ENCODE data around the gene KIAA0232. TPM values are rescaled to one million over a fixed set of nuclear protein-coding genes. Genes with fewer than 3 reads are reported as not detected.

The KIAA0232 gene
- total and polyA plus RNA-seq, 7 donors: 8.7 to 79.8 (median 53.3) TPM

GRCh38 chr4:6884341-6884870, 101.9 kb downstream of the KIAA0232 start:
- ATAC-seq: no peak
- Histone ChIP-seq H3K4me3 (no peak overlapping the region), H3K9me3 (no peaks in the 10 kb centered on the region), H3K27me3 (ENCODE audit: insufficient read depth in 3 of 3, low read length in 2 of 3) (no peaks in the 10 kb centered on the region), H3K36me3 (ENCODE audit: insufficient read depth in 1 of 2, low read depth in 1 of 2) (peaks cover 12 to 47% of the 10 kb centered on the region in 2 donors), H3K4me1 (peaks cover 25% of the 10 kb centered on the region), H3K27ac (peak overlapping the region; percentile 91)
- DNase-seq: no peak
- 65 to 67% (median 67%) methylated on average over 3 of the region's 3 CpGs for WGBS, 3 donors
- TF ChIP-seq CTCF (IDR thresholded peaks at IDR 0.05): no peak
- intact Hi-C loops (cut with DNase I): no loop called here

- Histone ChIP-seq H3K27ac (peak overlapping the region; percentile 91), H3K27me3 (ENCODE audit: insufficient read depth in 3 of 3, low read length in 2 of 3) (no peaks in the 10 kb centered on the region), H3K4me3 (peak overlapping the region; percentile 5), H3K36me3 (ENCODE audit: insufficient read depth in 1 of 2, low read depth in 1 of 2) (peaks cover 11 to 34% of the 10 kb centered on the region in 2 donors), H3K4me1 (peaks cover 25% of the 10 kb centered on the region), H3K9me3 (no peaks in the 10 kb centered on the region)
- peak; percentile 38 for TF ChIP-seq CTCF (IDR thresholded peaks at IDR 0.05)
- intact Hi-C loops (cut with DNase I): no loop called here
- 11 to 25% (median 19%) methylated on average over 15 of the region's 15 CpGs for WGBS, 3 donors
- ATAC-seq: peak; percentile 80 to 89 (median 86)
- peak; percentile 72 to 85 for DNase-seq
Measured at GRCh38 chr4:6885953-6886557, 103.5 kb downstream of the KIAA0232 start.

GRCh38 chr4:6886886-6887285, 104.4 kb downstream of the KIAA0232 start:
- peaks cover 3 to 26% of the 10 kb centered on the region in 2 donors for H3K36me3 ChIP-seq (ENCODE audit: insufficient read depth in 1 of 2, low read depth in 1 of 2)
- H3K27me3 ChIP-seq (ENCODE audit: insufficient read depth in 3 of 3, low read length in 2 of 3): no peaks in the 10 kb centered on the region
- intact Hi-C loops (cut with DNase I): no loop called here
- no peaks in the 10 kb centered on the region for H3K9me3 ChIP-seq
- H3K27ac ChIP-seq: peak overlapping the region; percentile 91
- H3K4me1 ChIP-seq: peaks cover 28% of the 10 kb centered on the region
- DNase-seq: no peak
- no peak for ATAC-seq
- WGBS, 3 donors: 66 to 80% (median 70%) methylated on average over 10 of the region's 10 CpGs
- H3K4me3 ChIP-seq: no peak overlapping the region
- no peak for TF ChIP-seq CTCF (IDR thresholded peaks at IDR 0.05)

GRCh38 chr4:6887591-6888371, 105.3 kb downstream of the KIAA0232 start:
- no peak for TF ChIP-seq CTCF (IDR thresholded peaks at IDR 0.05)
- no peaks in the 10 kb centered on the region for H3K27me3 ChIP-seq (ENCODE audit: insufficient read depth in 3 of 3, low read length in 2 of 3)
- intact Hi-C loops (cut with DNase I): no loop called here
- H3K9me3 ChIP-seq: no peaks in the 10 kb centered on the region
- no peak overlapping the region for H3K27ac ChIP-seq
- DNase-seq: peak; percentile 47 to 73
- 64 to 70% (median 69%) methylated on average over 21 of the region's 21 CpGs for WGBS, 3 donors
- ATAC-seq: no peak
- H3K4me1 ChIP-seq: peaks cover 36% of the 10 kb centered on the region
- no peak overlapping the region for H3K4me3 ChIP-seq
- H3K36me3 ChIP-seq (ENCODE audit: insufficient read depth in 1 of 2, low read depth in 1 of 2): peaks cover 2 to 17% of the 10 kb centered on the region in 2 donors

Measured in psoas muscle (tissue), 8 donors.